H9 (cell line): ENCODE data around the gene TGM3. TPM values are rescaled to one million over a fixed set of nuclear protein-coding genes. Genes with fewer than 3 reads are reported as not detected.

Source experiments
- DNase-seq: peaks from one replicate; pipeline ENCODE4 v3.0.0-alpha.2; 2017
- H2AFZ ChIP-seq: one replicate; pipeline ENCODE4 v1.6.1; 2013; ENCODE audit warnings: mild to moderate bottlenecking, low read length, control low read depth, moderate library complexity
- H2AK5ac ChIP-seq: 2 replicates; pipeline ENCODE4 v1.6.1; 2013; ENCODE audit warnings: low read length, control low read depth, mixed read lengths; ENCODE audit not compliant: insufficient read length
- H2BK120ac ChIP-seq: one replicate; pipeline ENCODE4 v1.6.1; 2013; ENCODE audit warnings: low read depth, mild to moderate bottlenecking, low read length, control low read depth, inconsistent platforms; ENCODE audit not compliant: poor library complexity, severe bottlenecking
- H2BK12ac ChIP-seq: 2 replicates; pipeline ENCODE4 v1.6.1; 2013; ENCODE audit warnings: low read length, control low read depth, mixed read lengths, low read depth; ENCODE audit not compliant: insufficient read length
- H2BK15ac ChIP-seq: 2 replicates; pipeline ENCODE4 v1.6.1; 2013; ENCODE audit warnings: low read depth, low read length, control low read depth
- H2BK20ac ChIP-seq: one replicate; pipeline ENCODE4 v1.6.1; 2013; ENCODE audit warnings: low read depth, mild to moderate bottlenecking, low read length, control low read depth, inconsistent platforms; ENCODE audit not compliant: poor library complexity, severe bottlenecking
- H2BK5ac ChIP-seq: 2 replicates; pipeline ENCODE4 v1.6.1; 2013; ENCODE audit warnings: low read length, control low read depth, mixed read lengths; ENCODE audit not compliant: insufficient read length
- H3K14ac ChIP-seq: 2 replicates; pipeline ENCODE4 v1.6.1; 2013; ENCODE audit warnings: low read length, control low read depth; ENCODE audit not compliant: insufficient read depth
- H3K18ac ChIP-seq: 2 replicates; pipeline ENCODE4 v1.6.1; 2013; ENCODE audit warnings: low read depth, mild to moderate bottlenecking, mixed read lengths, low read length, control low read depth; ENCODE audit not compliant: insufficient read length
- H3K23ac ChIP-seq: 2 replicates; pipeline ENCODE4 v1.6.1; 2013; ENCODE audit warnings: low read length, control low read depth, mixed read lengths, low read depth; ENCODE audit not compliant: insufficient read length
- H3K23me2 ChIP-seq: 2 replicates; pipeline ENCODE4 v1.6.1; 2013; ENCODE audit warnings: low read depth, mild to moderate bottlenecking, mixed read lengths, low read length, control low read depth; ENCODE audit not compliant: insufficient read length, poor library complexity, severe bottlenecking
- H3K27ac ChIP-seq: 2 replicates; pipeline ENCODE4 v1.5.1; 2013; ENCODE audit warnings: low read length, control low read depth, mixed read lengths, low read depth; ENCODE audit not compliant: insufficient read length
- H3K27me3 ChIP-seq: 2 replicates; pipeline ENCODE4 v1.6.1; 2013; ENCODE audit warnings: low read length, control low read depth, inconsistent platforms; ENCODE audit not compliant: insufficient read depth
- H3K4ac ChIP-seq: 2 replicates; pipeline ENCODE4 v1.6.1; 2013; ENCODE audit warnings: low read depth, mild to moderate bottlenecking, control low read depth, inconsistent platforms, low read length, moderate library complexity
- H3K4me1 ChIP-seq: 2 replicates; pipeline ENCODE4 v1.6.1; 2013; ENCODE audit warnings: low read length, control low read depth, inconsistent platforms; ENCODE audit not compliant: insufficient read depth
- H3K4me2 ChIP-seq: 2 replicates; pipeline ENCODE4 v1.6.1; 2013; ENCODE audit warnings: low read length, control low read depth, mixed read lengths; ENCODE audit not compliant: insufficient read length, insufficient read depth
- H3K56ac ChIP-seq: 2 replicates; pipeline ENCODE4 v1.6.1; 2013; ENCODE audit warnings: low read depth, mild to moderate bottlenecking, mixed read lengths, low read length, control low read depth; ENCODE audit not compliant: insufficient read length
- H3K79me1 ChIP-seq: 2 replicates; pipeline ENCODE4 v1.6.1; 2013; ENCODE audit warnings: low read depth, mild to moderate bottlenecking, moderate library complexity, low read length, control low read depth, inconsistent platforms; ENCODE audit not compliant: insufficient read depth, poor library complexity, severe bottlenecking
- H3K79me2 ChIP-seq: 2 replicates; pipeline ENCODE4 v1.6.1; 2013; ENCODE audit warnings: low read length, control low read depth, inconsistent platforms; ENCODE audit not compliant: insufficient read depth
- H3K9ac ChIP-seq: 2 replicates; pipeline ENCODE4 v1.6.1; 2013; ENCODE audit warnings: low read length, control low read depth, mixed read lengths; ENCODE audit not compliant: insufficient read length; ENCODE audit errors: extremely low read depth
- H3K9me3 ChIP-seq: one replicate; pipeline ENCODE4 v1.6.1; 2013; ENCODE audit warnings: low read depth, low read length, inconsistent platforms; ENCODE audit not compliant: control insufficient read depth
- H3T11ph ChIP-seq: one replicate; pipeline ENCODE4 v1.6.1; 2013; ENCODE audit warnings: mild to moderate bottlenecking, low read length, control low read depth, inconsistent platforms
- H4K20me1 ChIP-seq: one replicate; pipeline ENCODE4 v1.6.1; 2013; ENCODE audit not compliant: control insufficient read depth, insufficient read length, insufficient read depth
- H4K5ac ChIP-seq: 2 replicates; pipeline ENCODE4 v1.6.1; 2013; ENCODE audit warnings: low read depth, mild to moderate bottlenecking, mixed read lengths, low read length, control low read depth; ENCODE audit not compliant: insufficient read length
- H4K8ac ChIP-seq: replicated peaks from 2 replicates; pipeline ENCODE4 v1.6.1; 2013; ENCODE audit warnings: low read length, control low read depth, mixed read lengths, low read depth; ENCODE audit not compliant: insufficient read length
- H4K91ac ChIP-seq: 2 replicates; pipeline ENCODE4 v1.6.1; 2013; ENCODE audit warnings: low read depth, mild to moderate bottlenecking, moderate library complexity, mixed read lengths, low read length, control low read depth; ENCODE audit not compliant: insufficient read length
- H3K27ac Mint-ChIP-seq, 3 experiments: 2 replicates in 2 of 3; 3 replicates in 1 of 3; pipeline ENCODE4 v1.8.0; 2020 to 2021; ENCODE audit warnings: mixed read lengths in 3 of 3, mild to moderate bottlenecking in 1 of 3, moderate library complexity in 1 of 3
- H3K27me3 Mint-ChIP-seq: 2 replicates; pipeline ENCODE4 v1.8.0; 2021; ENCODE audit warnings: low read depth, mild to moderate bottlenecking, moderate library complexity, mixed read lengths
- H3K36me3 Mint-ChIP-seq, 3 experiments: 2 replicates in 2 of 3; 3 replicates in 1 of 3; pipeline ENCODE4 v1.8.0; 2020 to 2021; ENCODE audit warnings: low read depth in 3 of 3, mixed read lengths in 3 of 3; ENCODE audit not compliant: insufficient read depth in 1 of 3
- H3K4me1 Mint-ChIP-seq, 2 experiments: 2 replicates each; pipeline ENCODE4 v1.8.0; 2020; ENCODE audit warnings: mixed read lengths in 2 of 2
- H3K4me3 Mint-ChIP-seq, 2 experiments: 2 replicates in 1 of 2; 3 replicates in 1 of 2; pipeline ENCODE4 v1.8.0; 2020 to 2021; ENCODE audit warnings: mild to moderate bottlenecking in 2 of 2, mixed read lengths in 2 of 2, moderate library complexity in 1 of 2
- H3K9me3 Mint-ChIP-seq, 2 experiments: 2 replicates in 1 of 2; 3 replicates in 1 of 2; pipeline ENCODE4 v1.8.0; 2020; ENCODE audit warnings: mild to moderate bottlenecking in 2 of 2, mixed read lengths in 2 of 2, moderate library complexity in 1 of 2
- WGBS: extraction: QIAGEN DNeasy Blood & Tissue Kit; methylation state at CpG from one replicate; pipeline ENCODE4 v1.1.7; 2013; ENCODE audit warnings: missing lambda C conversion rate, low lambda C conversion rate, mixed read lengths; ENCODE audit not compliant: insufficient read length; ENCODE audit errors: extremely low coverage; 5-methylcytosine and 5-hydroxymethylcytosine counted together
- total RNA-seq: library from RNA; stranded (reverse); gene quantifications from 2 replicates; pipeline ENCODE4 v1.2.1, GENCODE V29; 2021
- TF ChIP-seq, protein P1 (sequence below): fragments of 200-600 bp; sonication (generic); conservative IDR thresholded peaks from 3 replicates; pipeline ENCODE4 v1.8.0; 2021; ENCODE audit warnings: antibody characterized with exemption, mild to moderate bottlenecking

Gene TGM3
- total RNA-seq, 1 experiment from 2014 or later = not detected

DNA sequence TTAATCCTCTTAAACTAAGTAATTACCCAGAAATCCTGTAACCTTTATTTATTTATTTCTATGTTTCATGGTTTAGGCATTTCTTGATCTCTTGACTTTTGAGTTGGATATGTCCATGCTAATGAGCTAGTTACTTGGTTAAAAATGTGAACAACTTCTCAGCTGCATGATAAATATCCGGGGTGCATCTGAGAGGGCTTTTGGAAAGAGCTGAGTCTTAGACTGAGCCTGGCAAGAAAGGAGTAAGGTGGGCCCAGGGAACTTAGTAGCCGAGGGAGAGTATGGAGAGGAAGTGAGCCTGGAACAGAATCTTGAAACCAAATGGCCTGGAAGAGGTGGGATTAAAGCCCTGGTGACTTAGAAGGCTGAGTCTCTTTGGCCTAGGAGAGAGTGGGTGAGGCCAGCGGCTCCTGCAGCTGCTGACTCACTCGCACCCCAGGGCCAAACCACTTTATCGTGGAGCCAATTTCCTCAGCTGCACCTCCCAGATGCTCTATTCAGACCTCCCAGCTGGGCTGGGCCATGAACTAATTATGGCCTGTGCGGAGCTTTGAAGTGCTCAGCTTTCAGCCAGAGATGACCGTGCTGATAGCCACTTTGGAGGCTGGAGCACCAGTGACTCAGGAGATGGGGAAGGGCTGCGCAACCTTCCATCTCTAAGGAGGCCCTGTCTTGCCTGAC, 19.1 kb downstream of the TGM3 start:
- Histone ChIP-seq H3K23me2 (no peaks in the 10 kb centered on the region), H3K4ac (no peak overlapping the region), H2AFZ (no peak overlapping the region), H3K9ac (no peak overlapping the region), H3K14ac (no peak overlapping the region; the same call in 1 of the 2 replicates), H3K27me3 (no peaks in the 10 kb centered on the region), H3K79me1 (no peaks in the 10 kb centered on the region), H4K20me1 (no peaks in the 10 kb centered on the region), H3T11ph (no peak overlapping the region), H3K18ac (no peak overlapping the region), H3K27ac (no peak overlapping the region), H2BK20ac (no peak overlapping the region), H3K23ac (no peak overlapping the region), H3K4me2 (no peak overlapping the region), H4K5ac (no peak overlapping the region), H2AK5ac (no peak overlapping the region), H3K56ac (no peak overlapping the region), H2BK15ac (no peak overlapping the region), H2BK120ac (no peak overlapping the region), H2BK5ac (no peak overlapping the region), H4K91ac (no peak overlapping the region), H3K79me2 (no peaks in the 10 kb centered on the region), H3K9me3 (no peaks in the 10 kb centered on the region), H2BK12ac (no peak overlapping the region), H4K8ac (no peak overlapping the region), H3K4me1 (no peaks in the 10 kb centered on the region)
- Mint-ChIP-seq H3K9me3 (no peaks in the 10 kb centered on the region), H3K27me3 (no peaks in the 10 kb centered on the region), H3K27ac (peak overlapping the region in 1 of 3 experiments; percentile 5; a peak in 2 of 7 replicates), H3K36me3 (no peaks in the 10 kb centered on the region), H3K4me3 (no peak overlapping the region), H3K4me1 (peaks cover 6 to 7% of the 10 kb centered on the region in 2 experiments)
- TF ChIP-seq, protein P1, sequence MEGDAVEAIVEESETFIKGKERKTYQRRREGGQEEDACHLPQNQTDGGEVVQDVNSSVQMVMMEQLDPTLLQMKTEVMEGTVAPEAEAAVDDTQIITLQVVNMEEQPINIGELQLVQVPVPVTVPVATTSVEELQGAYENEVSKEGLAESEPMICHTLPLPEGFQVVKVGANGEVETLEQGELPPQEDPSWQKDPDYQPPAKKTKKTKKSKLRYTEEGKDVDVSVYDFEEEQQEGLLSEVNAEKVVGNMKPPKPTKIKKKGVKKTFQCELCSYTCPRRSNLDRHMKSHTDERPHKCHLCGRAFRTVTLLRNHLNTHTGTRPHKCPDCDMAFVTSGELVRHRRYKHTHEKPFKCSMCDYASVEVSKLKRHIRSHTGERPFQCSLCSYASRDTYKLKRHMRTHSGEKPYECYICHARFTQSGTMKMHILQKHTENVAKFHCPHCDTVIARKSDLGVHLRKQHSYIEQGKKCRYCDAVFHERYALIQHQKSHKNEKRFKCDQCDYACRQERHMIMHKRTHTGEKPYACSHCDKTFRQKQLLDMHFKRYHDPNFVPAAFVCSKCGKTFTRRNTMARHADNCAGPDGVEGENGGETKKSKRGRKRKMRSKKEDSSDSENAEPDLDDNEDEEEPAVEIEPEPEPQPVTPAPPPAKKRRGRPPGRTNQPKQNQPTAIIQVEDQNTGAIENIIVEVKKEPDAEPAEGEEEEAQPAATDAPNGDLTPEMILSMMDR = no peak
- no peak for DNase-seq
- no CpG with 5 or more reads among the region's 8 CpGs for WGBS
